GM12892 (cell line): ENCODE data around the gene MAGI2.

Source experiments
- POLR2A ChIP-seq: IDR thresholded peaks from 2 replicates; pipeline ENCODE4 v1.6.1; 2011; ENCODE audit warnings: low read depth, low read length, control low read depth
- POLR2AphosphoS5 ChIP-seq: IDR thresholded peaks from 2 replicates; pipeline ENCODE4 v1.6.1; 2011; ENCODE audit warnings: low read depth, low read length, control low read depth
- TAF1 ChIP-seq: IDR thresholded peaks from 2 replicates; pipeline ENCODE4 v1.6.1; 2011; ENCODE audit warnings: low read depth, mild to moderate bottlenecking, control low read depth, low read length, borderline replicate concordance

DNA sequence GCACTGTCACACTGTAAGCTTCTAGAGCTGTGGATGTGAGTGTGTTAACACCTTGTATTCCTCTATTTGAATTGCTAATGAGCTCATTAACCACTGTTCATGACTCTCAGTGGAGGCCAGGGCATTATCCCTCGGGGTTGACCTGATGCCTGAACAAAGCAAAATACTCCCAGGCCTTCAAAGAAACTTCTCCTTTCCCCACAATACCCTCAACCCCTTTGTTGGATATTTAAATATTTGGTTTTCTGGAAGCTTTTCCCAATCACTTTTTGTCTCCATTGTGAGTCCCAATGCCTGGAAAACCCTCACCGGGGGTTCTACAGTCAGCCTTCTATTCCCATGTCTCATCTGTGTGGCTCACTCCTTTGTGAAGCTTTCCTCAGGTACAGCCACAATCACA is 874.8 kb downstream of the MAGI2 start:
- TF ChIP-seq POLR2A (no peak), POLR2AphosphoS5 (no peak), TAF1 (no peak)
